ENCODE measurements around the gene TENM4.

DNA sequence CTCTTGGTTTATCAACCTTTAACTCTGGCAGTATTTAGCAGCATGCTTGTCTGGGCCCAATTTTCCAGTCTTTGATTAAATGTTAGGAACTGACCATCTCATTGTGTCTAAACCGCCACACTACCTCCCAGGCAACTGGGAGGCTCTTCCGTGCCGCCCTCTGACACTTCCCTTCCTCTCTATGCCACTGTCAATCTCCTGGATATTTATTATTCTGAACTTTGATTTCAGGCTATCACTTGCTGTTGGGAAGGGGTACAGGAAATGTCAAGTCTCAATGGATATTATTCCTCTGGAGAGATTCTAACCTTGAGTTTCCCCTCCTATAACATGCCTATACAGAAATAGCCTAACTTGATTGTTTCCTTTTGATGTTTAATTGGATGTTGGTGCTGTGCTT lies 643.3 kb downstream of the TENM4 start:
- TF ChIP-seq, protein P1, sequence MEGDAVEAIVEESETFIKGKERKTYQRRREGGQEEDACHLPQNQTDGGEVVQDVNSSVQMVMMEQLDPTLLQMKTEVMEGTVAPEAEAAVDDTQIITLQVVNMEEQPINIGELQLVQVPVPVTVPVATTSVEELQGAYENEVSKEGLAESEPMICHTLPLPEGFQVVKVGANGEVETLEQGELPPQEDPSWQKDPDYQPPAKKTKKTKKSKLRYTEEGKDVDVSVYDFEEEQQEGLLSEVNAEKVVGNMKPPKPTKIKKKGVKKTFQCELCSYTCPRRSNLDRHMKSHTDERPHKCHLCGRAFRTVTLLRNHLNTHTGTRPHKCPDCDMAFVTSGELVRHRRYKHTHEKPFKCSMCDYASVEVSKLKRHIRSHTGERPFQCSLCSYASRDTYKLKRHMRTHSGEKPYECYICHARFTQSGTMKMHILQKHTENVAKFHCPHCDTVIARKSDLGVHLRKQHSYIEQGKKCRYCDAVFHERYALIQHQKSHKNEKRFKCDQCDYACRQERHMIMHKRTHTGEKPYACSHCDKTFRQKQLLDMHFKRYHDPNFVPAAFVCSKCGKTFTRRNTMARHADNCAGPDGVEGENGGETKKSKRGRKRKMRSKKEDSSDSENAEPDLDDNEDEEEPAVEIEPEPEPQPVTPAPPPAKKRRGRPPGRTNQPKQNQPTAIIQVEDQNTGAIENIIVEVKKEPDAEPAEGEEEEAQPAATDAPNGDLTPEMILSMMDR (IDR thresholded peaks at IDR 0.05): no peak
- no peak for TF ChIP-seq RAD21 (IDR thresholded peaks at IDR 0.05; ENCODE audit: low read length)

Data from SK-N-SH (cell line).